VCaP (cell line): ENCODE results near the gene COQ10B.

ENCODE experiments used
- H3K27ac ChIP-seq: fragments of 450-650 bp; 2 replicates; pipeline ENCODE4 v1.5.1; 2017
- CTCF ChIP-seq: fragments of 450-650 bp; conservative IDR thresholded peaks from 2 replicates; pipeline ENCODE4 v1.5.1; 2017; ENCODE audit warnings: mild to moderate bottlenecking, moderate library complexity

Gene COQ10B

GRCh38 chr2:197498235-197498936 lies 45.0 kb downstream of the COQ10B start:
- TF ChIP-seq CTCF, result no peak
- H3K27ac ChIP-seq, result peak overlapping the region; percentile 95

- no peak for TF ChIP-seq CTCF
- peak overlapping the region; percentile 95 for H3K27ac ChIP-seq
These were observed 45.7 kb downstream of the COQ10B start for GRCh38 chr2:197498937-197499593.

- peak within 1 kb of the TSS; percentile 95 for H3K27ac ChIP-seq
- TF ChIP-seq CTCF, result no peak
These were observed 46.5 kb downstream of the COQ10B start, which contains the start of the genes HSPD1 and HSPE1 for GRCh38 chr2:197499594-197500502. TSS of gene HSPD1 (minus strand) at chr2:197499840. CDS start at chr2:197498848, 992 bp downstream. TSS of gene HSPE1 (plus strand) at chr2:197500379. CDS start at chr2:197500437, 58 bp downstream.

GRCh38 chr2:197500503-197501131 lies 47.3 kb downstream of the COQ10B start:
- H3K27ac ChIP-seq, result peak overlapping the region; percentile 95
- no peak for TF ChIP-seq CTCF

- peak overlapping the region; percentile 95 for H3K27ac ChIP-seq
- no peak for TF ChIP-seq CTCF
These were observed 48.8 kb downstream of the COQ10B start for GRCh38 chr2:197502201-197502600.

GRCh38 chr2:197502685-197503084 lies 49.3 kb downstream of the COQ10B start:
- TF ChIP-seq CTCF, result no peak
- peak overlapping the region; percentile 95 for H3K27ac ChIP-seq
